H54 (cell line): ENCODE data around the gene TRAF2.

Source experiments
- DNase-seq: peaks from one replicate; pipeline ENCODE4 v3.0.0; 2011; ENCODE audit warnings: low spot score, mixed read lengths; ENCODE audit not compliant: insufficient read length
- FAIRE-seq: peaks from 3 replicates; lab custom pipeline; 2011; peaks lifted over from hg19 to GRCh38; lab: Jason Lieb, UNC
- POLR2A ChIP-seq: IDR thresholded peaks from 2 replicates; pipeline ENCODE4 v1.6.1; 2011; ENCODE audit warnings: low read depth, mild to moderate bottlenecking, low read length

TRAF2 gene

DNA sequence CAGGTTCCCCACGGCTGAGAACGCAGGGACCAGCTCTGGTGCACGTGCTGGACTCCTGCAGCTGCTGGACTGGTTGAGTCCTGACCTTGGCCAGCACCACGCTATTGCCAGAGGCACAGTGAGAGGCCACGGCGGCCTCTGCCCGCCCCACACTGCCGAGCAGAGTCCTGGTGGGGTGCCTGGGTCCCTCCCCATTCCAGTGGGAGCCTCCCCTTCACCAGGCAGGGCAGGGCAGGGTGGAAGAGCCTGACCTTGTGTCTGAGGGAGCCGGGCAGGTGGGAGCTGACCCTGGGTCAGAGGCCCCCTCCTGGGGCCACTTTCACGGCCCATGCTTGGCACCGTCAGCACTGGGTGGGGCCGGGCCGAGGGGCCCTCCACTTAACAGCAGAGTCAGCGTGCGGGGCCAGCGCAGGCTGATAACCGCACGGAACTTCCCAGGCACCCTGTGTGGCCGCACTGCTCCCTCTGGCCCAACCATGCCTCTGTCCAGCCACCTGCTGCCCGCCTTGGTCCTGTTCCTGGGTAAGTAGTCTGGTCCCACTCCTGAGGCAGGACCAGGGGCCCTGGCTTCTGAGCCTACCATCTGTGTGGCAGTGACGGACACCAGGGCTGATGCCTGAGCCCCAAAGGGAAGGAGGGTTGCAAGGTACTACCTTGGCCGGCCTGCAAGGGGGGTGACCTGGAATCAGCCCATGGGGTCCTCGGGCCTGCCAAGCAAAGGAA lies 34.2 kb upstream of the TRAF2 start, which contains the start of gene MAMDC4:
TSS of gene MAMDC4 (plus strand) at position 406 of the 723 bp plus-strand sequence. CDS start at position 477, 71 bp downstream.
- TF ChIP-seq POLR2A, result no peak; the same call in 1 of the 2 replicates
- DNase-seq (no peak), FAIRE-seq (no peak)

DNA sequence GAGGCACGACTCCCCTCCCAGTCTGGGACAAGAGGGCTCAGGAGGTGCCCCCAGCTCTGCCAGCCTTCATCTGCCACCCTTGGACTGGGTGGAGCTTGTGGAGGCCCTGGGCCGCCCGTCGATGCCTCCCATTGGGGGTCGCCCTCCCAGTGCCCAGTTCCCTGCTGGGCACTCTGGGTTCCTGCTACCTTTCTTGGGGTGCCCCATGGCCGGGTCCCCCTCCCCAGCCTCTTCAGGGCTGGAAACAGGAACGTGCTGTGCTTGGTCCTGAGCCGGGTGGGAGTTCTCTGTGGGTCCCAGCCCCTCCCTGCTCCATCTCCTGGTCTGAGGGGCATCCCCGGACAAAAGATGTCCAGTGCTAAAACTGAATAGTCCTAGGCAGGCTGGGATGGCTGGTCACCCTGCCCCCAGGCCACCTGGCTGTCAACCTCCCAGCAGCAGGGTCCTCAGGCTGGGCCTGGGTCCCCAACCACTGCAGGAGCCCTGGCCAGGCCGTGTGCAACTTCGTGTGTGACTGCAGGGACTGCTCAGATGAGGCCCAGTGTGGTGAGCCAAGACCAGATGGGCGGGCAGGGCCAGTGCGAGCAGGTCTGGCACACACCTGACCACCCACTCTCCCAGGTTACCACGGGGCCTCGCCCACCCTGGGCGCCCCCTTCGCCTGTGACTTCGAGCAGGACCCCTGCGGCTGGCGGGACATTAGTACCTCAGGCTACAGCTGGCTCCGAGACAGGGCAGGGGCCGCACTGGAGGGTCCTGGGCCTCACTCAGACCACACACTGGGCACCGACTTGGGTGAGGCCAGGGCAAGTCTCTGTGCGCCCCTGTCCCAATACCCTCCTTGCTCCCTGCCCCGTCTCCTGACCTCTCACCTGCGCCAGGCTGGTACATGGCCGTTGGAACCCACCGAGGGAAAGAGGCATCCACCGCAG lies 33.4 kb upstream of the TRAF2 start:
- DNase-seq, result no peak
- TF ChIP-seq POLR2A, result no peak
- no peak for FAIRE-seq

DNA sequence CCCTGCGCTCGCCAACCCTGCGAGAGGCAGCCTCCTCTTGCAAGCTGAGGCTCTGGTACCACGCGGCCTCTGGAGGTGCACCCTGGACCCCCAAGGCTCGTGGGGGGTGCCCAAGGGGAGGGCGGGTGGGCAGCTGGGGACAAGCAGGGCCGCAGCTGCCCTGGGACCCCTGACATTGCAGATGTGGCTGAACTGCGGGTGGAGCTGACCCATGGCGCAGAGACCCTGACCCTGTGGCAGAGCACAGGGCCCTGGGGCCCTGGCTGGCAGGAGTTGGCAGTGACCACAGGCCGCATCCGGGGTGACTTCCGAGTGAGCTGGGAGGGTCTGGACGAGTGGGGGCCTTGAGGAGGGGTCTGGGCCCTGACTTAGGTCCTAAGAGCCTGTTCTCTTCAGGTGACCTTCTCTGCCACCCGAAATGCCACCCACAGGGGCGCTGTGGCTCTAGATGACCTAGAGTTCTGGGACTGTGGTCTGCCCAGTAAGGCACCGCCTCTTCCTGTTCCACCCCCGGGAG lies 32.7 kb upstream of the TRAF2 start:
- no peak for TF ChIP-seq POLR2A
- no peak for DNase-seq
- FAIRE-seq, result no peak

DNA sequence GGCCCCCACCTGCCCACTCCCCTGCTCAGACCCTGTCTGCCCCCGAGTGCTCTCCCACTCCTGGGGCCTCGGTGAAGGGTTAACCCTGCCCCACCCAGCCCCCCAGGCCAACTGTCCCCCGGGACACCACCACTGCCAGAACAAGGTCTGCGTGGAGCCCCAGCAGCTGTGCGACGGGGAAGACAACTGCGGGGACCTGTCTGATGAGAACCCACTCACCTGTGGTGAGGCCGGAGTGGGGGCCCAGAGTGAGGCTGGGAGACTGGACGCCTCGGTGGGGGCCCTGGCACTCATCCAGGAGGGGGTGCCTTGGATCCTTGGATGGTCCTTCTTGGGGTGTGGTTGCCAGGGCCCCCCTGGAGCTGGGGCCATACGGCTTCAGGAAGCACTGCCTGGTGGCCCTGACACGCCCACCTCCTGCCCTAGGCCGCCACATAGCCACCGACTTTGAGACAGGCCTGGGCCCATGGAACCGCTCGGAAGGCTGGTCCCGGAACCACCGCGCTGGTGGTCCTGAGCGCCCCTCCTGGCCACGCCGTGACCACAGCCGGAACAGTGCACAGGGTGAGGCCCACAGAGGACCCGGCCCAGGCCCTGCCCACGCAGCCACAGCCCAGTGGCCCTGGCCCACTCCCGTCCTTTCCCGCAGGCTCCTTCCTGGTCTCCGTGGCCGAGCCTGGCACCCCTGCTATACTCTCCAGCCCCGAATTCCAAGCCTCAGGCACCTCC lies 32.0 kb upstream of the TRAF2 start:
- no peak for FAIRE-seq
- no peak for TF ChIP-seq POLR2A
- DNase-seq, result no peak

GRCh38 chr9:136854842-136855460 lies 31.4 kb upstream of the TRAF2 start:
- DNase-seq (no peak), FAIRE-seq (no peak)
- no peak for TF ChIP-seq POLR2A

- no peak for DNase-seq
- TF ChIP-seq POLR2A, result no peak
- FAIRE-seq, result no peak
Measured at GRCh38 chr9:136855461-136856078, 30.7 kb upstream of the TRAF2 start.

GRCh38 chr9:136856079-136856476 lies 30.2 kb upstream of the TRAF2 start:
- no peak for TF ChIP-seq POLR2A
- FAIRE-seq (no peak), DNase-seq (no peak)

GRCh38 chr9:136856541-136857141 lies 29.7 kb upstream of the TRAF2 start:
- no peak for DNase-seq
- TF ChIP-seq POLR2A, result no peak
- no peak for FAIRE-seq

DNA sequence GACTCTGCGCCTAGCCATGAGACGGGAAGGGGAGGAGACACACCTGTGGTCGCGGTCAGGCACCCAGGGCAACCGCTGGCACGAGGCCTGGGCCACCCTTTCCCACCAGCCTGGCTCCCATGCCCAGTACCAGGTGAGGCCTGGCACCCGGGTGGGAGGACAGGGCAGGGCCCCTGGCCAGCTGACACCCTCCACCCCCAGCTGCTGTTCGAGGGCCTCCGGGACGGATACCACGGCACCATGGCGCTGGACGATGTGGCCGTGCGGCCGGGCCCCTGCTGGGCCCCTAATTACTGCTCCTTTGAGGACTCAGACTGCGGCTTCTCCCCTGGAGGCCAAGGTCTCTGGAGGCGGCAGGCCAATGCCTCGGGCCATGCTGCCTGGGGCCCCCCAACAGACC lies 29.1 kb upstream of the TRAF2 start:
- TF ChIP-seq POLR2A, result no peak
- DNase-seq, result no peak
- no peak for FAIRE-seq

DNA sequence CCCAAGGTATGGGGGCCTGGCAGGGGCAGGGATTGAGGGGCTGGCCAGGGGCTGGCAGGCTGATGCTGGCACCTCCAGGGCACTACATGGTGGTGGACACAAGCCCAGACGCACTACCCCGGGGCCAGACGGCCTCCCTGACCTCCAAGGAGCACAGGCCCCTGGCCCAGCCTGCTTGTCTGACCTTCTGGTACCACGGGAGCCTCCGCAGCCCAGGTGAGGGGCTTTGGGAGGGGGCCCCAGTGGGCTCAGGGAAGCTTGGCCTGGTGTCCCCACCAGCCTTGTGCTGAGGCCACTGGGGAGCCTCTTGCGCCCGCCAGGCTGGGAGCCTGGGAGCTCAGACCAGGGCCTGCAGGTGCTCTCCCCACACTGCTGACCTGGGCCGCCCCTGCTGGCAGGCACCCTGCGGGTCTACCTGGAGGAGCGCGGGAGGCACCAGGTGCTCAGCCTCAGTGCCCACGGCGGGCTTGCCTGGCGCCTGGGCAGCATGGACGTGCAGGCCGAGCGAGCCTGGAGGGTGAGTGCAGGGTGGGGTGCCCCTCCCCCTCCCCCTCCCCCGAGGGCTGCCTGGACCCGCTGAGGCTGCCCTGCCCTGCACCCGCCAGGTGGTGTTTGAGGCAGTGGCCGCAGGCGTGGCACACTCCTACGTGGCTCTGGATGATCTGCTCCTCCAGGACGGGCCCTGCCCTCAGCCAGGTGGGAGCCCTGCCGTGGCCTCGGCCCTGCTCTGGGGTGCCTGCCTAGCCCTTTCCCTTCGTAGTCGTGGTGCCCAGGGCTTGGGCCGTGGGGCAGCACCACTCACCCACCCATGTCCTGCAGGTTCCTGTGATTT lies 28.5 kb upstream of the TRAF2 start:
- no peak for FAIRE-seq
- DNase-seq, result no peak
- TF ChIP-seq POLR2A, result no peak

- FAIRE-seq (no peak), DNase-seq (no peak)
- no peak for TF ChIP-seq POLR2A
Measured at GRCh38 chr9:136858452-136858843, 27.9 kb upstream of the TRAF2 start.
